HG02678 (cell line): ENCODE data around the gene MEGF10.
"Not testable (repeated sequence)": the region's sequence is repeated elsewhere in the genome, so short reads cannot be mapped to it uniquely, and the experiment has no call there.

Source experiments
- ATAC-seq: cut with Tn5 transposase; IDR thresholded peaks from one replicate; pipeline ENCODE4 v1.9.1; 2021; ENCODE audit warnings: mild to moderate bottlenecking, moderate library complexity; ENCODE audit not compliant: unreplicated experiment

Gene MEGF10

GRCh38 chr5:127290019-127290945 lies at the start of gene MEGF10:
Gene MEGF10 (plus strand): TSS chr5:127290796. CDS start chr5:127331309, 40,513 bp downstream.
- ATAC-seq = no peak

GRCh38 chr5:127243011-127243410 lies 47.6 kb upstream of the MEGF10 start:
- ATAC-seq = no peak

- no peak for ATAC-seq
Observed at GRCh38 chr5:127254729-127255284, 35.8 kb upstream of the MEGF10 start.

- no peak for ATAC-seq
Observed at GRCh38 chr5:127256886-127257597, 33.6 kb upstream of the MEGF10 start.

GRCh38 chr5:127260686-127261085 lies 29.9 kb upstream of the MEGF10 start:
- no peak for ATAC-seq

- ATAC-seq = not testable (repeated sequence)
Observed at GRCh38 chr5:127265473-127265872, 25.1 kb upstream of the MEGF10 start.

- not testable (repeated sequence) for ATAC-seq
Observed at GRCh38 chr5:127268342-127268741, 22.3 kb upstream of the MEGF10 start.

GRCh38 chr5:127270713-127271112 lies 19.9 kb upstream of the MEGF10 start:
- ATAC-seq = not testable (repeated sequence)

GRCh38 chr5:127275641-127276193 lies 14.9 kb upstream of the MEGF10 start:
- no peak for ATAC-seq

- no peak for ATAC-seq
Observed at GRCh38 chr5:127280491-127281220, 9.9 kb upstream of the MEGF10 start.

- ATAC-seq = no peak
Observed at GRCh38 chr5:127281609-127282008, 9.0 kb upstream of the MEGF10 start.

- ATAC-seq = no peak
Observed at GRCh38 chr5:127288676-127289075, 1.9 kb upstream of the MEGF10 start.

GRCh38 chr5:127290946-127291693 lies 524 bp downstream of the MEGF10 start:
- ATAC-seq = no peak

GRCh38 chr5:127292030-127292735 lies 1.6 kb downstream of the MEGF10 start:
- no peak for ATAC-seq

GRCh38 chr5:127293373-127293772 lies 2.8 kb downstream of the MEGF10 start:
- ATAC-seq = no peak

GRCh38 chr5:127294829-127295228 lies 4.2 kb downstream of the MEGF10 start:
- no peak for ATAC-seq

- no peak for ATAC-seq
Observed at GRCh38 chr5:127295454-127295853, 4.9 kb downstream of the MEGF10 start.

GRCh38 chr5:127296321-127296720 lies 5.7 kb downstream of the MEGF10 start:
- ATAC-seq = no peak

- ATAC-seq = not testable (repeated sequence)
Observed at GRCh38 chr5:127296894-127297293, 6.3 kb downstream of the MEGF10 start.
